Panc1 (cell line): ENCODE results near the gene SNRNP70. TPM values are rescaled to one million over a fixed set of nuclear protein-coding genes. Genes with fewer than 3 reads are reported as not detected.
A peak's percentile ranks its signal among the peaks of the same experiment; 100 is the strongest.

Source experiments
- ATAC-seq: fragments of 200-7000 bp; cut with Tn5 transposase; 2 replicates; pipeline ENCODE4 v1.9.1; 2020; ENCODE audit warnings: mild to moderate bottlenecking, moderate library complexity
- BruUV-seq: library from RNA; stranded (reverse); fragments of 400-500 nt; replicated peaks from 2 replicates; lab custom pipeline; 2021; lab: Mats Ljungman, UMichigan
- CTCF ChIA-PET: fragments of 300-600 bp; sonication (Branson Sonifier 250); formaldehyde crosslinking; loops from one replicate; lab custom pipeline; 2022; ENCODE audit warnings: antibody characterized with exemption; lab: Charles Lee
- POLR2A ChIA-PET: fragments of 300-600 bp; sonication (Branson Sonifier 250); formaldehyde crosslinking; loops from one replicate; lab custom pipeline; 2022; ENCODE audit warnings: antibody characterized with exemption; lab: Charles Lee
- DNase-seq: peaks from one replicate; pipeline ENCODE4 v3.0.0-alpha.2; 2010; ENCODE audit warnings: low read depth, low spot score
- H3K27ac ChIP-seq: 2 replicates; pipeline ENCODE4 v1.5.1; 2011; ENCODE audit warnings: mild to moderate bottlenecking, low read length, inconsistent platforms
- H3K27me3 ChIP-seq: fragments of 200-500 bp; sonication (Bioruptor generic); 2 replicates; pipeline ENCODE4 v1.6.0; 2014; ENCODE audit warnings: low read length, inconsistent platforms; ENCODE audit not compliant: control insufficient read depth, insufficient read depth
- H3K36me3 ChIP-seq: fragments of 200-500 bp; sonication (Bioruptor generic); 2 replicates; pipeline ENCODE4 v1.5.1; 2014; ENCODE audit warnings: inconsistent platforms, mild to moderate bottlenecking, low read length, moderate library complexity; ENCODE audit not compliant: control insufficient read depth, insufficient read depth
- H3K4me1 ChIP-seq: 2 replicates; pipeline ENCODE4 v1.5.1; 2011; ENCODE audit warnings: inconsistent platforms, mild to moderate bottlenecking, low read length, moderate library complexity; ENCODE audit not compliant: control insufficient read depth, insufficient read depth
- H3K4me3 ChIP-seq, 2 experiments: 2 replicates each; pipeline ENCODE4 v1.5.1; 2011 to 2012; ENCODE audit warnings: low read depth in 2 of 2, low read length in 2 of 2, mild to moderate bottlenecking in 2 of 2, inconsistent platforms in 1 of 2, moderate library complexity in 1 of 2
- H3K9me3 ChIP-seq: fragments of 200-500 bp; sonication (Bioruptor generic); 2 replicates; pipeline ENCODE4 v1.5.1; 2014; ENCODE audit warnings: low read depth, mild to moderate bottlenecking, inconsistent platforms, low read length, moderate library complexity; ENCODE audit not compliant: control insufficient read depth, insufficient read depth
- POLR2AphosphoS5 ChIP-seq: IDR thresholded peaks from 2 replicates; pipeline ENCODE4 v1.6.1; 2012; ENCODE audit warnings: mild to moderate bottlenecking, low read depth, low read length, moderate library complexity
- SIN3A ChIP-seq: IDR thresholded peaks from 2 replicates; pipeline ENCODE4 v1.6.1; 2012; ENCODE audit warnings: low read depth, mild to moderate bottlenecking, low read length, moderate library complexity, borderline replicate concordance; ENCODE audit not compliant: insufficient read depth
- TCF7L2 ChIP-seq: IDR thresholded peaks from 2 replicates; pipeline ENCODE4 v1.6.1; 2011; ENCODE audit warnings: mild to moderate bottlenecking, low read depth, low read length, inconsistent platforms
- in situ Hi-C: cut with HindIII; loops from 2 replicates; pipeline ENCODE4 v1.10.0; 2016; ENCODE audit warnings: low sequenced_read_pairs, low pct_unique_long_range_greater_than_20kb
- intact Hi-C: fragments of 100-400 bp; cut with micrococcal nuclease; formaldehyde crosslinking; loops from one replicate; pipeline ENCODE4 v1.10.0; 2022; ENCODE audit not compliant: unreplicated experiment
- total RNA-seq: library from RNA; stranded (reverse); gene quantifications from one replicate; pipeline ENCODE4 v1.2.1, GENCODE V29; 2021; ENCODE audit not compliant: unreplicated experiment
- TF ChIP-seq, protein P1 (sequence below): fragments of 450-650 bp; IDR thresholded peaks from 2 replicates; pipeline ENCODE4 v1.5.1; 2017; ENCODE audit warnings: mild to moderate bottlenecking
- TF ChIP-seq, protein P2 (sequence below), 2 experiments: IDR thresholded peaks; 2 replicates each; pipeline ENCODE4 v1.6.1; 2011 to 2012; ENCODE audit warnings: low read depth in 2 of 2, control low read depth in 1 of 2, low read length in 1 of 2, mild to moderate bottlenecking in 1 of 2, moderate library complexity in 1 of 2; ENCODE audit not compliant: insufficient read depth in 1 of 2

SNRNP70 gene
- total RNA-seq, 1 experiment from 2014 or later, result 180 TPM

DNA sequence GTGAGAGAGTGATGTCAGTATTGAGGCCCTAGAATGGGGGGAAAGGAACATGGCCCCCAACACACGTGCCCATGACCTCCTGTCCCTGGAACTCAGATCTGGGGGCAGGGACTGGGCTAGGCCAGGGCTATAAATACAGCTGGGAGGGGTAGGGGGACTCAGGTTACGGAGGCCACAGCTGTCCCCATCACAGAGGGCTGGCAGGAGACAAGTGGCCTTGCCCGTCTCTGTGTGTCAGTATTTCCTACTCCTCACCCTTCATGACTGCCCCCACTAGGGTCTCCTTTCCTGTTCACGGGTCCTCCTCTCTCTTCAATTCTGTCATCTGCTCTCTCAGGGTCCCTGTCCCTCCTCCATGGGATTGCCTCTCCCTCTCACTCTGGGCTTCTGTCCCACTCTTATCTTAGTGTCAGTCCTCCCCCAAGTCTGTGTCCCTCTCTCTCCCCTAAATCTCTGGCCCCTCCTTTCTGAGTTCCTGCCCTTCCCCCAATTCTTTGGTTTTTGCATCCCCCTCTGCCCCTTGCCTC, 70.6 kb downstream of the SNRNP70 start:
- Histone ChIP-seq H3K4me1 (peaks cover 4% of the 10 kb centered on the region), H3K36me3 (no peaks in the 10 kb centered on the region), H3K9me3 (no peaks in the 10 kb centered on the region), H3K27ac (no peak overlapping the region), H3K27me3 (no peaks in the 10 kb centered on the region), H3K4me3 (no peak overlapping the region)
- DNase-seq (no peak), ATAC-seq (no peak)
- no TSS peak for BruUV-seq
- intact Hi-C loops (no loop called here), in situ Hi-C loops (no loop called here)
- POLR2A ChIA-PET, result no interaction called here
- TF ChIP-seq, protein P1, sequence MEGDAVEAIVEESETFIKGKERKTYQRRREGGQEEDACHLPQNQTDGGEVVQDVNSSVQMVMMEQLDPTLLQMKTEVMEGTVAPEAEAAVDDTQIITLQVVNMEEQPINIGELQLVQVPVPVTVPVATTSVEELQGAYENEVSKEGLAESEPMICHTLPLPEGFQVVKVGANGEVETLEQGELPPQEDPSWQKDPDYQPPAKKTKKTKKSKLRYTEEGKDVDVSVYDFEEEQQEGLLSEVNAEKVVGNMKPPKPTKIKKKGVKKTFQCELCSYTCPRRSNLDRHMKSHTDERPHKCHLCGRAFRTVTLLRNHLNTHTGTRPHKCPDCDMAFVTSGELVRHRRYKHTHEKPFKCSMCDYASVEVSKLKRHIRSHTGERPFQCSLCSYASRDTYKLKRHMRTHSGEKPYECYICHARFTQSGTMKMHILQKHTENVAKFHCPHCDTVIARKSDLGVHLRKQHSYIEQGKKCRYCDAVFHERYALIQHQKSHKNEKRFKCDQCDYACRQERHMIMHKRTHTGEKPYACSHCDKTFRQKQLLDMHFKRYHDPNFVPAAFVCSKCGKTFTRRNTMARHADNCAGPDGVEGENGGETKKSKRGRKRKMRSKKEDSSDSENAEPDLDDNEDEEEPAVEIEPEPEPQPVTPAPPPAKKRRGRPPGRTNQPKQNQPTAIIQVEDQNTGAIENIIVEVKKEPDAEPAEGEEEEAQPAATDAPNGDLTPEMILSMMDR, result no peak
- TF ChIP-seq, protein P2, sequence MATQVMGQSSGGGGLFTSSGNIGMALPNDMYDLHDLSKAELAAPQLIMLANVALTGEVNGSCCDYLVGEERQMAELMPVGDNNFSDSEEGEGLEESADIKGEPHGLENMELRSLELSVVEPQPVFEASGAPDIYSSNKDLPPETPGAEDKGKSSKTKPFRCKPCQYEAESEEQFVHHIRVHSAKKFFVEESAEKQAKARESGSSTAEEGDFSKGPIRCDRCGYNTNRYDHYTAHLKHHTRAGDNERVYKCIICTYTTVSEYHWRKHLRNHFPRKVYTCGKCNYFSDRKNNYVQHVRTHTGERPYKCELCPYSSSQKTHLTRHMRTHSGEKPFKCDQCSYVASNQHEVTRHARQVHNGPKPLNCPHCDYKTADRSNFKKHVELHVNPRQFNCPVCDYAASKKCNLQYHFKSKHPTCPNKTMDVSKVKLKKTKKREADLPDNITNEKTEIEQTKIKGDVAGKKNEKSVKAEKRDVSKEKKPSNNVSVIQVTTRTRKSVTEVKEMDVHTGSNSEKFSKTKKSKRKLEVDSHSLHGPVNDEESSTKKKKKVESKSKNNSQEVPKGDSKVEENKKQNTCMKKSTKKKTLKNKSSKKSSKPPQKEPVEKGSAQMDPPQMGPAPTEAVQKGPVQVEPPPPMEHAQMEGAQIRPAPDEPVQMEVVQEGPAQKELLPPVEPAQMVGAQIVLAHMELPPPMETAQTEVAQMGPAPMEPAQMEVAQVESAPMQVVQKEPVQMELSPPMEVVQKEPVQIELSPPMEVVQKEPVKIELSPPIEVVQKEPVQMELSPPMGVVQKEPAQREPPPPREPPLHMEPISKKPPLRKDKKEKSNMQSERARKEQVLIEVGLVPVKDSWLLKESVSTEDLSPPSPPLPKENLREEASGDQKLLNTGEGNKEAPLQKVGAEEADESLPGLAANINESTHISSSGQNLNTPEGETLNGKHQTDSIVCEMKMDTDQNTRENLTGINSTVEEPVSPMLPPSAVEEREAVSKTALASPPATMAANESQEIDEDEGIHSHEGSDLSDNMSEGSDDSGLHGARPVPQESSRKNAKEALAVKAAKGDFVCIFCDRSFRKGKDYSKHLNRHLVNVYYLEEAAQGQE (IDR thresholded peaks at IDR 0.05; ENCODE audit: insufficient read depth in 1 of 2, low read depth in 2 of 2, low read length in 1 of 2), result no peak
- TF ChIP-seq POLR2AphosphoS5, result no peak
- no peak for TF ChIP-seq TCF7L2
- no peak for TF ChIP-seq SIN3A
- CTCF ChIA-PET, result no interaction called here

DNA sequence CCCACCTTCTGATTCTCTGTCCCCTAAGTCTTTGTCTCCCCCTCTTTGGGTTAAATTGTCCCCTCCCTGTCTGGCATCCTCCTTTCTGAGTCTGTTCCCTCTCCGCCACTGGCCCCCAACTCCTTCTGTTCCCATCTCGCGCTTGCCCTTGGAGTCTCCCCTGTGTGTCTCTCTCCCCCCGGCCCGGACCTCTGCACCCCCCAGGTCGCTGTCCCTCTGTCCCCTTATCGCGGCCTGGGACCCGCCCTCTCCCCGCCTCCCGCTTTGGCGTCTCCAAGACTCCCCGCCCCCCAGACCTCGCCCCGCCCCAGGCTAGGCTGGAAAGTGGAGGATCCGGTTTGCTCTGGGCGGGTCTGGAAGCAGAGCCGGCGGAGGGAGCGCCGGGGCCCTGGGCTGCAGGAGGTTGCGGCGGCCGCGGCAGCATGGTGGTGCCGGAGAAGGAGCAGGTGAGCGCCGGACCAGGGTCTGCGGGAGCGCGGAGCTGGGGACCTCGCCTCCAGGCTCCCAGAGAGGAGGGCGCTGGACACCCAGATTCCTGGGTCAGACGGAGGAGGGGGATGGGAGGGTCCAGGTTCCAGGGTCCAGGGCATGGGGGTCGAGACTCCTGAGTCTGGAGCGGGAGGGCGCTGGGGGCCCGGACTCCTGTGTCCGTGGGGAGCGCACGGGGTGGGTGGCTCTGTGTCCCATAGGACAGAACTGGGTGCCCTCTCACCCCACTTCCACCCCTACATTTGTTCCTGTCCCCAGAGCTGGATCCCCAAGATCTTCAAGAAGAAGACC, 72.4 kb downstream of the SNRNP70 start, which contains the start of gene TRPM4:
TSS of gene TRPM4 (plus strand) at position 348 of the 780 bp plus-strand sequence. CDS start at position 423, 75 bp downstream.
- no peak for DNase-seq
- H3K4me1 ChIP-seq, result peaks cover 4% of the 10 kb centered on the region; the same call in 1 of the 2 replicates
- no TSS peak for BruUV-seq
- in situ Hi-C loops (no loop called here), intact Hi-C loops (no loop called here)
- H3K4me3 ChIP-seq, result peak within 1 kb of the TSS; percentile 74
- ATAC-seq, result peak; percentile 96
- H3K9me3 ChIP-seq, result no peaks in the 10 kb centered on the region
- TF ChIP-seq SIN3A, result no peak
- TF ChIP-seq POLR2AphosphoS5, result peak; percentile 41; the same call in 1 of the 2 replicates
- CTCF ChIA-PET, result no interaction called here
- H3K27ac ChIP-seq, result peak within 1 kb of the TSS; percentile 70
- H3K36me3 ChIP-seq, result no peaks in the 10 kb centered on the region
- no peaks in the 10 kb centered on the region for H3K27me3 ChIP-seq
- POLR2A ChIA-PET, result no interaction called here

Other genes starting within 250 kb of the SNRNP70 start
- 20.8 TPM for gene HSD17B14, start 249.0 kb upstream of the SNRNP70 start, total RNA-seq
- gene PLEKHA4, start 216.8 kb upstream of the SNRNP70 start, total RNA-seq, result 4.2 TPM
- gene PPP1R15A, start 213.0 kb upstream of the SNRNP70 start, total RNA-seq, result 27.1 TPM
- 0.15 TPM for gene TULP2, start 186.7 kb upstream of the SNRNP70 start, total RNA-seq
- gene NUCB1, start 185.1 kb upstream of the SNRNP70 start, total RNA-seq, result 102 TPM
- 0.85 TPM for gene DHDH, start 151.8 kb upstream of the SNRNP70 start, total RNA-seq
- 100 TPM for gene BAX, start 130.6 kb upstream of the SNRNP70 start, total RNA-seq
- gene FTL, start 120.1 kb upstream of the SNRNP70 start, total RNA-seq, result 1,332 TPM
- 20.2 TPM for gene GYS1, start 92.1 kb upstream of the SNRNP70 start, total RNA-seq
- gene RUVBL2, start 91.6 kb upstream of the SNRNP70 start, total RNA-seq, result 170 TPM
- 0.39 TPM for gene LHB, start 68.4 kb upstream of the SNRNP70 start, total RNA-seq
- gene CGB3, start 61.1 kb upstream of the SNRNP70 start, total RNA-seq, result not detected
- not detected for gene CGB2, start 53.6 kb upstream of the SNRNP70 start, total RNA-seq
- gene CGB1, start 48.6 kb upstream of the SNRNP70 start, total RNA-seq, result not detected
- gene CGB5, start 41.6 kb upstream of the SNRNP70 start, total RNA-seq, result not detected
- gene CGB8, start 36.3 kb upstream of the SNRNP70 start, total RNA-seq, result not detected
- gene CGB7, start 27.7 kb upstream of the SNRNP70 start, total RNA-seq, result 0.95 TPM
- 0.39 TPM for gene NTF4, start 20.6 kb upstream of the SNRNP70 start, total RNA-seq
- gene KCNA7, start 12.8 kb upstream of the SNRNP70 start, total RNA-seq, result 0.03 TPM
- 6.4 TPM for gene LIN7B, start 28.9 kb downstream of the SNRNP70 start, total RNA-seq
- gene C19orf73, start 33.7 kb downstream of the SNRNP70 start, total RNA-seq, result 1.4 TPM
- gene PPFIA3, start 34.1 kb downstream of the SNRNP70 start, total RNA-seq, result 21.7 TPM
- gene HRC, start 69.9 kb downstream of the SNRNP70 start, total RNA-seq, result 0.13 TPM
- gene TRPM4, start 72.3 kb downstream of the SNRNP70 start, total RNA-seq, result 19.4 TPM
- 1.3 TPM for gene SLC6A16, start 239.7 kb downstream of the SNRNP70 start, total RNA-seq
- gene CD37, start 250.0 kb downstream of the SNRNP70 start, total RNA-seq, result 0.33 TPM